ENCODE results near the gene MAP3K6.

DNA sequence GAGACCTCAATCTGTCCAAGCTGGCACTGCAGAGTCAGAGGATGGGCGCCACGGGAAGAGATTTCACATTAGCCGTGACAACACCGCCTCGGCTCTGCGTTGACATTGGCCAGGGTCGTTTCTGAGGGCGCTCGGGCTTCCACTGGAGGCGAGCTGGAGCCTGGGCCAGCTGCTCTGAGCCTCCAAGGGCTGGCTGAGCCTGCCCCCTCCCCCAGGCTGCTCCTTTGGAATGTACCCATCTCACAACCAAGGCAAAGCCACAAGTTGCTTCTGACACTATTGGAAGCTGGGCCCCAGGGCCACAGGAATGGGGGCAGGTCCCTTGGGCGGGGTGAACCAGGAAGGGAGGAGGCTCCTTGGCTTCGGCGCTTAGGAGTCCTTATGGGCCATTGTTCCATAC lies 38.3 kb upstream of the MAP3K6 start:
- TF ChIP-seq, protein P1, sequence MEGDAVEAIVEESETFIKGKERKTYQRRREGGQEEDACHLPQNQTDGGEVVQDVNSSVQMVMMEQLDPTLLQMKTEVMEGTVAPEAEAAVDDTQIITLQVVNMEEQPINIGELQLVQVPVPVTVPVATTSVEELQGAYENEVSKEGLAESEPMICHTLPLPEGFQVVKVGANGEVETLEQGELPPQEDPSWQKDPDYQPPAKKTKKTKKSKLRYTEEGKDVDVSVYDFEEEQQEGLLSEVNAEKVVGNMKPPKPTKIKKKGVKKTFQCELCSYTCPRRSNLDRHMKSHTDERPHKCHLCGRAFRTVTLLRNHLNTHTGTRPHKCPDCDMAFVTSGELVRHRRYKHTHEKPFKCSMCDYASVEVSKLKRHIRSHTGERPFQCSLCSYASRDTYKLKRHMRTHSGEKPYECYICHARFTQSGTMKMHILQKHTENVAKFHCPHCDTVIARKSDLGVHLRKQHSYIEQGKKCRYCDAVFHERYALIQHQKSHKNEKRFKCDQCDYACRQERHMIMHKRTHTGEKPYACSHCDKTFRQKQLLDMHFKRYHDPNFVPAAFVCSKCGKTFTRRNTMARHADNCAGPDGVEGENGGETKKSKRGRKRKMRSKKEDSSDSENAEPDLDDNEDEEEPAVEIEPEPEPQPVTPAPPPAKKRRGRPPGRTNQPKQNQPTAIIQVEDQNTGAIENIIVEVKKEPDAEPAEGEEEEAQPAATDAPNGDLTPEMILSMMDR (conservative IDR thresholded peaks at IDR 0.05; ENCODE audit: low read depth, low read length): no peak
- TF ChIP-seq RAD21 (IDR thresholded peaks at IDR 0.05; ENCODE audit: low read length): no peak
- no peak for TF ChIP-seq FOS (IDR thresholded peaks at IDR 0.05; ENCODE audit: low read depth, low read length)
- TF ChIP-seq CEBPB (IDR thresholded peaks at IDR 0.05; ENCODE audit: low read depth, low read length): no peak
- TF ChIP-seq POLR2A (IDR thresholded peaks at IDR 0.05; ENCODE audit: low read depth, low read length): no peak
- no peak for TF ChIP-seq MAFK (IDR thresholded peaks at IDR 0.05; ENCODE audit: low read depth, low read length)
- TF ChIP-seq RCOR1 (IDR thresholded peaks at IDR 0.05; ENCODE audit: insufficient replicate concordance, low read length): no peak
- TF ChIP-seq MAZ (IDR thresholded peaks at IDR 0.05; ENCODE audit: borderline replicate concordance, low read depth, low read length): no peak
- TF ChIP-seq RFX5 (IDR thresholded peaks at IDR 0.05; ENCODE audit: low read depth, low read length): no peak
- TF ChIP-seq SMC3 (IDR thresholded peaks at IDR 0.05; ENCODE audit: low read depth, low read length): no peak
